Measurements from ENCODE around the gene ZNF624.
"Not testable (repeated sequence)": the region's sequence is repeated elsewhere in the genome, so short reads cannot be mapped to it uniquely, and the experiment has no call there.

ZNF624 gene

DNA sequence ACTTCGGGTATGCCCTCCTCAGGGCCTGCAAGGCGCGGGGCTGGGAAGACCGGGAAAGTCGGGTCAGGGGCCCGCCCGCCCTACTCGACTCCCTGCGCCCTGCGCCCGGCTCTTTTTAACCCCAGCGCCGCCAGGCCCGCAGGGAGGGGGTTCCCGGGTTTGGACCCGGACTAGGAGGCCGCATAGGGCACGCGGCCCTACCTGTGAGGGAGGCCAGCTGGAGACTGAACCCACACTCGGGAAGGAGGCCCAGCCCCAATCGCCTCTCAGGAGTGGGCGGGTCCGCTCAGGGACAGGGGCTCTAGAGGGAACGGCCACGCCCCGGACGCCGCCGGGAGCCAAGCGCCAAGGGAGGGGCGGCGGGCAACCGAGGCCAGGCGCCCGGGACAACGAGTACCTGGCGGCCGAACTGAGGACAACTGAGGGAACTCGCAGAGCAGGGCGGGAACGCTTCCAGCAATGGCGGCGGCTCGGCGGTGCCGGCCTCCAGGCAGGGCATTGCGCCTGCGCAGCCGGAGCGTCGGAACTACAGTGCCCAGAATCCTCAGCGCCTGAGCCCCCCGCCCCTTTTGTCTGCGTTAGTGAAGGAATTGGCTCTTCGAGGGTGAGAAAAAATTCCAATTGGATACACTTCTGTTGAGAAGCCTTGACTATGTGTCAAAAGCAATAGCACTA lies at the start of gene ZNF624:
ZNF624 (minus strand) TSS at position 484 of the 675 bp plus-strand sequence.
- DNase-seq: peak; percentile 94

DNA sequence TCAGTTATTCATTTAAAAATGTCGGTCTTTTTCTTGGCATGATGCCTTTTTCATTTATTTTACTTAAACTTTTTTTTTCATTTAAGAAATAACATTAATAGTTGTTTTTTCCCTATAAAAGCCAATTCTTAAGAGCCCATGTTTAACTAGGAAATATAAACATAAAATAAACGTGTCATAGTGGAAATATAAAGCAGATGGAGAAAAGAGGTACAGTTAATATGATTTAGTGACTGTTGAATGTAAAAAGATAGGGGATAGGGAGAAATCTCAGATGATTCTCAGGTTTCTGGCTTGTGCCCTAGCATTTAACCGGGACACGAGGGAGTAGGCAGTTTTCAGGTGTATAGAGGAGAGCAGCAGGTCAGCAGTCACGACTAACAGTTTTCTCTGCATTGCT lies 44.0 kb upstream of the ZNF624 start:
- DNase-seq: not testable (repeated sequence)

- DNase-seq: not testable (repeated sequence)
Measured at GRCh38 chr17:16690447-16690846, 36.8 kb upstream of the ZNF624 start.

GRCh38 chr17:16689731-16690281 lies 36.2 kb upstream of the ZNF624 start, which contains the start of gene CCDC144A:
Gene CCDC144A, plus strand, starts transcription at chr17:16690241. Its CDS starts 160 bp downstream, at chr17:16690401.
- DNase-seq: not testable (repeated sequence)

DNA sequence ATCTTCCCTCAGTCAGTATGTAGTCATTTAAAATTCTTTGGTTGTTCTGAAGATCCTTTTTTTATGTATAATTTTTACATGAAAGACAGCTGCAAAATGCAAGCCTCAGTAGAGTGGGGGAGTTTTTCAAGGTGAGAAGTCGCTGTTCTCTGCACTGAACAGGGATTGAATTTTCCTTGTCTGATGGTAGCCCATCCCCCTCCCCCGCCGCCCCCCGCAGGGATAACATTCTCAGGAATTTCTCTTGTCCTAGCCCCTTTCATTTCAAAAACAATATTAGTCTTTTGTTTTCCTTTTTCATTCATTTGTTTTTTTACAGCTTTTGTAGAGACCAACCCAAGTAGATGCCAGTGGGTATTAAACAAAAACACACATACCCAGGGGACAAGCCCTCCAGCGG lies 33.5 kb upstream of the ZNF624 start:
- DNase-seq: not testable (repeated sequence)

GRCh38 chr17:16686019-16686418 lies 32.4 kb upstream of the ZNF624 start:
- not testable (repeated sequence) for DNase-seq

GRCh38 chr17:16683290-16684138 lies 29.9 kb upstream of the ZNF624 start:
- DNase-seq: not testable (repeated sequence)

GRCh38 chr17:16676676-16677268 lies 23.1 kb upstream of the ZNF624 start:
- DNase-seq: no peak

GRCh38 chr17:16666907-16667636 lies 13.4 kb upstream of the ZNF624 start:
- DNase-seq: not testable (repeated sequence)

DNA sequence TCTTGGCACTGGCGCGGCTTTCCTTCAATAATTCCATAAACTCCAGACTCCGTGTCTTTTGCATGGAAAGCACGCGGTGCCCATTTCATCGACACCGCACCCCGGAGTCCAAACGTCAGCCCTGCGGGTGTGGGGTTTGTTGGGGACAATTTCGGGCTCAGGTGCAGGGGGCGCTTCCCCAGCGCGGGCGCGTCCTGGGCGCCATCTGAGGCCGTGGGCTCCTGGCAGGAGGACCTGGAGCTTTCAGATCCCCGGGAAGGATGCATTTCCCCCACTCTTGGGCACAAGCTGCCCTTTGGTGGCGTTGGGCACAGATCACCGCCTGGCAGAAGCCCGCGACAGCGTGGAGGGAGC lies 12.9 kb upstream of the ZNF624 start:
- not testable (repeated sequence) for DNase-seq

GRCh38 chr17:16662936-16663335 lies 9.3 kb upstream of the ZNF624 start:
- no peak for DNase-seq

- no peak for DNase-seq
Measured at GRCh38 chr17:16661217-16661616, 7.6 kb upstream of the ZNF624 start.

DNA sequence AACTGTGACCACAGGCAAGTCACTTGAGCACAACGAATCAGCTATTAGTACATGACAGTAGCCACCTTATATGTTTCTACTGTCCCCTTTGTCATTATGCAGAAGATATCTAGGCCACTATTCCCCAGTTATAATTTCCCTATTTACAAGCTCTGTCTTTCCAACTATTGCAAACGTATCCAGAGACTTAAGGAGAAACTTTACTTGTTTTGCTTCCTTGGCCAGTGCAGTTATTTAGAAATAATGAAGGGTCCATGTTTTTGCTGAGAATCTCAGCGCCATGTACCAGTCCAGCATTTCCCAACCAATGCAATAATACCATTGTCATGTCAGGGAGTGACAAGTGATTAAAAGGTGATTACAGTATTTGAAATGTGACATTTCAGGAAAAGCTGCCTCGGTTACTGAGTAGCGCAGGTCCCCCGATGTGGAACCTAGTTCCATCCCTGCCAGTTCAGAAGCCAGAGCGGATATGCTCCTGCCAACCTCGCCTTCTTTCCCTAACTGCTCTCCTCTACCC lies 743 bp downstream of the ZNF624 start:
- DNase-seq: no peak

DNA sequence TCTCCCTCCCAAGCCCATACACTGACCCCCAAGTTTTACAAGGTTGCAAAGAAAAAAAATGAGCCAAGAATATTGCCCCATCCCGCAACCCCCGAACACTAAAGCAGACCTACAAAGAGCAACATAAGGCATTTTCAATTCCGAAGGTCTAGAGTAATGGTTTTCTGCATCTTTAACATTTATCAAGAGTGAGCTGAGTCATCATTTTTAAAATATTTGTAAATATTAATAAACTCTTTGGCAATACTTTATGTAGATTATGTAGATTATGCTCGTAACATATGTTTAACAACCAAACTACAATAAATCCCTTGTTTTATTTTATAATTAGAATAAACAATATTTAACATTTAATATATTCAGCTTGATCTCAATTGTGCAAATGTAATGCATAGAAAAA lies 1.4 kb downstream of the ZNF624 start:
- DNase-seq: no peak

- DNase-seq: no peak
Measured at GRCh38 chr17:16649585-16649984, 4.1 kb downstream of the ZNF624 start.

- no peak for DNase-seq
Measured at GRCh38 chr17:16639438-16639837, 14.2 kb downstream of the ZNF624 start.

DNA sequence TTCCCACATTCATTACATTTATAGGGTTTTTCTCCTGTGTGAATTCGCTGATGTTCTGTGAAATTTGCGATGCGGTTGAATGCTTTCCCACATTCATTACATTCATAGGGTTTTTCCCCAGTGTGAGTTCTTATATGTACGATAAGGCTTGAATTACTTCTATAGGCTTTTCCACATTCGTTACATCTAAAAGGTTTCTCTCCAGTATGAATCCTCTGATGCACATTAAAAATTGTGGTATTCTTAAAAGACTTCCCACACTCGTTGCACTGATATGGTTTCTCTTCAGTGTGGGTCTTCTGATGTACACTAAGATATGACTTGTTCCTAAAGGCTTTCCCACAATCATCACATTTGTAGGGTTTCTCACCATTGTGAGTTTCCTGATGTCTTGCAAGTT lies 30.4 kb downstream of the ZNF624 start:
- no peak for DNase-seq

GRCh38 chr17:16622540-16623277 lies 30.9 kb downstream of the ZNF624 start:
- DNase-seq: no peak

DNA sequence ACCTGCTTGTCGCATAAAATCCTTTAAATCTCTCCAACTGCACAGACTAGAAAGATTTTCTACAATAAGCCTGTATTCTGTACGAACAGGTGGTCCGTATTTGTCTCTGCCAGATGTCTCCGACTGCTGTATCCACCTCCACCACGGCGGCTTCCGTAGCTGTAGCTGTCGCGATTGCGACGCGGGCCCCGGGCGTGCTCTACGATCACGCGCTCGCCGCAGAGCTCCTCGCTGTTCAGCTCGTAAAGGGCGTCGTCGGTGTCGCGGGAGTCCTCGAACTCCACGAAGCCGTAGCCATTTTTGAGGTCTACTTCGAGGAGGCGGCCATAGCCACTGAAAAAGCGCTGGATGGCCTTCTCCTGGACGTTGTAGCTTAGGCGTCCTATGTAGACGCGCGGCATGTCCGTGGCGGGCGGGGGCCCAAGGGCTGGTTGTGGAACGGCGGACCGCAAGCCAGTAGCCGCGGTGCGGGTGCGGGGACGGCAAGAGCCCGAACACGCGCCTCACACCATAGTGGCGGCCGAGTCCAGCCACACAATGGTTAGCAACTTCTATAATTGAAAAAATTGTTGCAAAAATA lies 36.1 kb downstream of the ZNF624 start:
- no peak for DNase-seq

DNA sequence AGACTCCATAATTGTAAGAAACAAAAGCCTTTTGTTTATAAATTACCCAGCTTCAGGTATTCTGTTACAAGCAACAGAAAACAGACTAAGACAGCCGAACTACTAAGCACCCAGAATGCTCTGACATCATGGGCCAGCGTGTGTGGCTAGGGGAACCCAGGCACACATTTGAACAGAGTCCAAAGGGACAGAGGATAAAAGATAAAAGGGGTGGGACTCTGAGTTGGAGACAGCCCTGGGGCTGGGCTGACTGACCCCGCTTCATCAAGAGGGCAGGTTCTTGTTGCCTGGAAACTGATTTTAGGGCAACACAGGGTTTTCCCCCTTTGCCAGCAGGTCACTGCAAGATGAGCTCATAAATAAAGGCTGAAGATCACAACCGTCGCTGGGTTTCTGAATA lies 54.1 kb downstream of the ZNF624 start:
- no peak for DNase-seq

DNA sequence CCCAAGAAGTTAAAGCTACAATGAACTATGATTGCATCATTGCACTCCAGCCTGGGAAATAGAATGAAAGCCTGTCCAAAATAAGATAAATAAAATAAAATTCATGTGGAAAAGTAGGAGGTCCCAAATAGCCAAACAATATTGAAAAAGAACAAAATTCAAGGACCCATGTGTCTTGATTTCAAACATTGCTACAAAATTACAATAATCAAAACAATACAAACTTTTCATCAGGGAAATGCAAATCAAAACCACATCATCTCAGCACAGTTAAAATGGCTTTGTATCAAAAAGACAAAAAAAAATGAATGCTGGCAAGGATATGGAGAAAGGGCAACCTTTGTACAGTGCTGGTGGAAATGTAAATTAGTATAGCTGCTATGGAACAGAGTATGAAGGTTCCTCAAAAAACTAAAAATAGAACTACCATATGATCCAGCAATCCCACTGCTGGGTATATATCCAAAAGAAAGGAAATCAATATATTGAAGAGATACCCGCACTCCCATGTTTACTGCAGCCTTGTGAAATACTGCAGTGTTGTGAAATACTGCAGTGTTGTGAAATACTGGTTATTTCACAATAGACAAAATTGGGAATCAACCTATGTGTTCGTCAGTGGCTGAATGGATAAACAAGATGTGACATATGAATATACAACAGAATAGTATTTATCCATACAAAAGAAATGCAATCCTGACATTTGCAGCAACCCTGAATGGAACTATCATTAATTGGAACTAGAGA lies 60.1 kb downstream of the ZNF624 start:
- DNase-seq: no peak
